Measurements from ENCODE around the gene ZNF586.
A peak's percentile ranks its signal among the peaks of the same experiment; 100 is the strongest.

ZNF586 gene

GRCh38 chr19:57746580-57747471 is 22.6 kb upstream of the ZNF586 start, which contains the start of gene ZNF776:
TSS of gene ZNF776 (plus strand) at chr19:57746815. CDS start at chr19:57747059, 244 bp downstream.
- Histone ChIP-seq H3K9me3 (ENCODE audit: severe bottlenecking) (no peaks in the 10 kb centered on the region), H3K36me3 (ENCODE audit: low read depth) (peaks cover 37% of the 10 kb centered on the region), H3K4me1 (ENCODE audit: insufficient read depth, poor library complexity, severe bottlenecking) (no peaks in the 10 kb centered on the region), H3K4me3 (ENCODE audit: severe bottlenecking) (peak within 1 kb of the TSS; percentile 63), H3K27me3 (ENCODE audit: insufficient read depth, poor library complexity, severe bottlenecking) (no peaks in the 10 kb centered on the region), H3K27ac (ENCODE audit: poor library complexity, severe bottlenecking) (peak within 1 kb of the TSS; percentile 40)
- ATAC-seq (ENCODE audit: low read depth) (peak; percentile 99), DNase-seq (ENCODE audit: low spot score) (peak; percentile 70)
- no peak for TF ChIP-seq CTCF (IDR thresholded peaks at IDR 0.05; ENCODE audit: poor library complexity, severe bottlenecking)

- Histone ChIP-seq H3K4me3 (ENCODE audit: severe bottlenecking) (peak overlapping the region; percentile 63), H3K27me3 (ENCODE audit: insufficient read depth, poor library complexity, severe bottlenecking) (no peaks in the 10 kb centered on the region), H3K27ac (ENCODE audit: poor library complexity, severe bottlenecking) (no peak overlapping the region), H3K4me1 (ENCODE audit: insufficient read depth, poor library complexity, severe bottlenecking) (no peaks in the 10 kb centered on the region), H3K36me3 (ENCODE audit: low read depth) (peaks cover 43% of the 10 kb centered on the region), H3K9me3 (ENCODE audit: severe bottlenecking) (no peaks in the 10 kb centered on the region)
- DNase-seq (ENCODE audit: low spot score) (no peak), ATAC-seq (ENCODE audit: low read depth) (no peak)
- no peak for TF ChIP-seq CTCF (IDR thresholded peaks at IDR 0.05; ENCODE audit: poor library complexity, severe bottlenecking)
Measured at GRCh38 chr19:57747472-57747807, 22.0 kb upstream of the ZNF586 start.

GRCh38 chr19:57748029-57748428 is 21.4 kb upstream of the ZNF586 start:
- H3K36me3 ChIP-seq (ENCODE audit: low read depth): peaks cover 49% of the 10 kb centered on the region
- H3K4me3 ChIP-seq (ENCODE audit: severe bottlenecking): peak overlapping the region; percentile 63
- ATAC-seq (ENCODE audit: low read depth): no peak
- TF ChIP-seq CTCF (IDR thresholded peaks at IDR 0.05; ENCODE audit: poor library complexity, severe bottlenecking): no peak
- H3K9me3 ChIP-seq (ENCODE audit: severe bottlenecking): no peaks in the 10 kb centered on the region
- H3K27ac ChIP-seq (ENCODE audit: poor library complexity, severe bottlenecking): no peak overlapping the region
- no peaks in the 10 kb centered on the region for H3K27me3 ChIP-seq (ENCODE audit: insufficient read depth, poor library complexity, severe bottlenecking)
- H3K4me1 ChIP-seq (ENCODE audit: insufficient read depth, poor library complexity, severe bottlenecking): no peaks in the 10 kb centered on the region
- no peak for DNase-seq (ENCODE audit: low spot score)

- Histone ChIP-seq H3K27me3 (ENCODE audit: insufficient read depth, poor library complexity, severe bottlenecking) (no peaks in the 10 kb centered on the region), H3K27ac (ENCODE audit: poor library complexity, severe bottlenecking) (no peak overlapping the region), H3K4me1 (ENCODE audit: insufficient read depth, poor library complexity, severe bottlenecking) (no peaks in the 10 kb centered on the region), H3K36me3 (ENCODE audit: low read depth) (peaks cover 96% of the 10 kb centered on the region), H3K4me3 (ENCODE audit: severe bottlenecking) (no peak overlapping the region), H3K9me3 (ENCODE audit: severe bottlenecking) (peaks cover 13% of the 10 kb centered on the region)
- ATAC-seq (ENCODE audit: low read depth): no peak
- TF ChIP-seq CTCF (IDR thresholded peaks at IDR 0.05; ENCODE audit: poor library complexity, severe bottlenecking): no peak
- no peak for DNase-seq (ENCODE audit: low spot score)
Measured at GRCh38 chr19:57754091-57754673, 15.3 kb upstream of the ZNF586 start.

- no peaks in the 10 kb centered on the region for H3K27me3 ChIP-seq (ENCODE audit: insufficient read depth, poor library complexity, severe bottlenecking)
- H3K4me3 ChIP-seq (ENCODE audit: severe bottlenecking): no peak overlapping the region
- peaks cover 87% of the 10 kb centered on the region for H3K36me3 ChIP-seq (ENCODE audit: low read depth)
- ATAC-seq (ENCODE audit: low read depth) (no peak), DNase-seq (ENCODE audit: low spot score) (no peak)
- no peaks in the 10 kb centered on the region for H3K4me1 ChIP-seq (ENCODE audit: insufficient read depth, poor library complexity, severe bottlenecking)
- no peak for TF ChIP-seq CTCF (IDR thresholded peaks at IDR 0.05; ENCODE audit: poor library complexity, severe bottlenecking)
- H3K27ac ChIP-seq (ENCODE audit: poor library complexity, severe bottlenecking): no peak overlapping the region
- H3K9me3 ChIP-seq (ENCODE audit: severe bottlenecking): peaks cover 13% of the 10 kb centered on the region
Measured at GRCh38 chr19:57755031-57755430, 14.4 kb upstream of the ZNF586 start.

Data from RWPE2 (cell line).